Activated CD4-positive, alpha-beta memory T cell treated with anti-CD3 and anti-CD28 coated beads, Interleukin-2, amount 10 ng/mL, durations not matched to agents 7 days and 5 days (primary cell): ENCODE data around the gene PNPLA8. TPM values are rescaled to one million over a fixed set of nuclear protein-coding genes. Genes with fewer than 3 reads are reported as not detected.

Experiments
- CTCF ChIA-PET: fragments of 350-600 bp; sonication (Branson Sonifier 250); formaldehyde crosslinking; loops from one replicate; lab custom pipeline; 2021; ENCODE audit warnings: antibody characterized with exemption, inconsistent platforms; lab: Charles Lee
- POLR2A ChIA-PET: fragments of 350-600 bp; sonication (Branson Sonifier 250); formaldehyde crosslinking; loops from one replicate; lab custom pipeline; 2021; ENCODE audit warnings: antibody characterized with exemption; lab: Charles Lee
- DNase-seq: peaks from one replicate; pipeline ENCODE4 v3.0.0-alpha.2; 2020
- H3K27ac Mint-ChIP-seq: one replicate; pipeline ENCODE4 v1.8.0; 2021; ENCODE audit warnings: mild to moderate bottlenecking, mixed read lengths
- H3K27me3 Mint-ChIP-seq: one replicate; pipeline ENCODE4 v1.8.0; 2021; ENCODE audit warnings: mixed read lengths
- H3K36me3 Mint-ChIP-seq: one replicate; pipeline ENCODE4 v1.8.0; 2021; ENCODE audit warnings: low read depth, mixed read lengths
- H3K4me1 Mint-ChIP-seq: one replicate; pipeline ENCODE4 v1.8.0; 2021; ENCODE audit warnings: mixed read lengths
- H3K4me3 Mint-ChIP-seq: one replicate; pipeline ENCODE4 v1.8.0; 2021; ENCODE audit warnings: mild to moderate bottlenecking, mixed read lengths
- H3K9me3 Mint-ChIP-seq: one replicate; pipeline ENCODE4 v1.8.0; 2021; ENCODE audit warnings: mixed read lengths
- total RNA-seq, 2 experiments: library from RNA; stranded (reverse); gene quantifications; one replicate each; pipeline ENCODE4 v1.2.3, GENCODE V29; 2021

PNPLA8 gene
- total RNA-seq, 2 experiments from 2014 or later = 21.9 to 23.2 TPM

- H3K4me3 Mint-ChIP-seq = no peak overlapping the region
Measured at GRCh38 chr7:108423089-108423989, 102.6 kb downstream of the PNPLA8 start.

GRCh38 chr7:108421720-108422331 is 104.1 kb downstream of the PNPLA8 start:
- CTCF ChIA-PET = no interaction called here
- no peaks in the 10 kb centered on the region for H3K9me3 Mint-ChIP-seq
- H3K36me3 Mint-ChIP-seq = no peaks in the 10 kb centered on the region
- no peak overlapping the region for H3K27ac Mint-ChIP-seq
- no peaks in the 10 kb centered on the region for H3K4me1 Mint-ChIP-seq
- H3K4me3 Mint-ChIP-seq = no peak overlapping the region
- H3K27me3 Mint-ChIP-seq = peaks cover 48% of the 10 kb centered on the region
- no peak for DNase-seq
- POLR2A ChIA-PET = no interaction called here

More at GRCh38 chr7:108423089-108423989, 102.6 kb downstream of the PNPLA8 start:
- Mint-ChIP-seq H3K4me1 (no peaks in the 10 kb centered on the region), H3K27me3 (peaks cover 42% of the 10 kb centered on the region), H3K27ac (no peak overlapping the region), H3K36me3 (no peaks in the 10 kb centered on the region), H3K9me3 (no peaks in the 10 kb centered on the region)
- CTCF ChIA-PET = no interaction called here
- DNase-seq = no peak
- POLR2A ChIA-PET = no interaction called here

Other genes with a start within 250 kb of the PNPLA8 start
- not detected for gene NRCAM, start 69.7 kb downstream of the PNPLA8 start, total RNA-seq
- 10 to 100 TPM; 28.7 to 28.8 TPM for gene THAP5, start 43.6 kb upstream of the PNPLA8 start, total RNA-seq
- 10 to 100 TPM; 22.7 to 23.2 TPM for gene DNAJB9, start 43.7 kb upstream of the PNPLA8 start, total RNA-seq